Aorta (tissue), 5 donors: ENCODE results near the gene NIPSNAP3A. TPM values are rescaled to one million over a fixed set of nuclear protein-coding genes. Genes with fewer than 3 reads are reported as not detected.

ENCODE experiments used
- ATAC-seq: fragments of 200-7000 bp; cut with Tn5 transposase; one replicate; pipeline ENCODE4 v1.9.1; 2022; ENCODE audit warnings: moderate library complexity; ENCODE audit not compliant: low FRiP score
- DNase-seq, 2 donors: peaks; one replicate each; pipeline ENCODE4 v3.0.0-alpha.2; 2020
- H3K27ac ChIP-seq, 2 donors: one replicate each; pipeline ENCODE4 v1.5.1; 2013; ENCODE audit warnings: low read length in 2 of 2, mild to moderate bottlenecking in 2 of 2, moderate library complexity in 2 of 2, control low read depth in 1 of 2, inconsistent platforms in 1 of 2, low read depth in 1 of 2
- H3K27me3 ChIP-seq, 2 donors: one replicate each; pipeline ENCODE4 v1.6.1; 2013; ENCODE audit warnings: control low read depth in 1 of 2, low read length in 1 of 2, mild to moderate bottlenecking in 1 of 2, moderate library complexity in 1 of 2; ENCODE audit not compliant: insufficient read depth in 2 of 2, control insufficient read depth in 1 of 2
- H3K36me3 ChIP-seq, 2 donors: one replicate each; pipeline ENCODE4 v1.6.1; 2013; ENCODE audit warnings: control low read depth in 1 of 2, low read length in 1 of 2, mild to moderate bottlenecking in 1 of 2; ENCODE audit not compliant: insufficient read depth in 2 of 2, control insufficient read depth in 1 of 2
- H3K4me1 ChIP-seq, 2 donors: one replicate each; pipeline ENCODE4 v1.6.1; 2013; ENCODE audit warnings: low read length in 2 of 2, control low read depth in 1 of 2, mild to moderate bottlenecking in 1 of 2, moderate library complexity in 1 of 2; ENCODE audit not compliant: insufficient read depth in 2 of 2, control insufficient read depth in 1 of 2
- H3K4me3 ChIP-seq, 2 donors: one replicate each; pipeline ENCODE4 v1.5.1; 2013; ENCODE audit warnings: low read length in 2 of 2, control low read depth in 1 of 2, mild to moderate bottlenecking in 1 of 2
- H3K9me3 ChIP-seq: one replicate; pipeline ENCODE4 v1.6.1; 2013; ENCODE audit warnings: mild to moderate bottlenecking, low read length; ENCODE audit not compliant: control insufficient read depth
- WGBS, 2 donors: extraction: QIAGEN DNeasy Blood & Tissue Kit; methylation state at CpG; one replicate each; pipeline ENCODE4 v1.1.7; 2013; 5-methylcytosine and 5-hydroxymethylcytosine counted together
- intact Hi-C, 2 donors: fragments of 100-400 bp; cut with DNase I; formaldehyde crosslinking; loops; one replicate each; pipeline versions ENCODE4 v1.14.2 to v1.15.0; 2022
- polyA plus RNA-seq, 2 donors: library from polyadenylated mRNA; stranded (reverse); fragments of 200-250 nt; gene quantifications; one replicate each; pipeline ENCODE4 v1.2.3, GENCODE V29; 2013
- total RNA-seq, 2 donors: library from RNA; stranded (reverse); fragmentation: NEBNext Ultra II Directional; extraction: Animal tissue kit (Norgen Biotek cat#: 25700); gene quantifications; one replicate each; pipeline ENCODE4 v1.2.1, GENCODE V29; 2021
- donor health status: healthy with polysubstance abuse.
- donor health status: Bipolar disorder and iron deficiency.
- donor health status: DM: no; HTN: no; CAD: no.
- donor health status: DM: no; HTN: no; CAD: no.
- donor health status: DM: yes; HTN: yes; CAD: no.

NIPSNAP3A gene
- total and polyA plus RNA-seq, 4 donors, result 24.2 to 34.8 (median 30.2) TPM

DNA sequence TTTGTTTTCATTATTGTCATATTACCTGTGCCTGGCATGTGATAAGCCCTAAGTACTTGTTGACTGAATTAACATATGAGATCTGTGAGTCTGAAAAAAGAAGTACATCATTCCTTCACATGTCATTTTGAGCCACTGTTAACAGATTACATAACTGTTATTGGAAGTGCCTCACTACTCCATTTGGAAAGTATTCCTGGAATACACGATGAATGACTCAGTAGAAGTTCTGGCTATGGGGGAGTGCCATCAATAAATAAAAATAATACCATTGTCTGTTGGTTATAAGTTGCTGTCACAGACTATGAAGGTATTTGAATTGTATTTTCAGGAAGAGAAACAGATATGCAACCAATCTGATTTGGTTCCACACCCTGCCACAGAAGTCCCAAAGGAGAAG is 29.3 kb downstream of the NIPSNAP3A start:
- WGBS, 2 donors, result 9 to 14% methylated on average over 1 of the region's 1 CpG
- ATAC-seq (peak; percentile 64), DNase-seq (no peak)
- intact Hi-C loops, result loop anchor here in 1 of 2 donors (10.0 kb wide), 1 partner anchor 148 kb away; the partner anchor contains the start of gene ABCA1
- Histone ChIP-seq H3K27ac (no peak overlapping the region), H3K4me1 (peaks cover 0 to 6% of the 10 kb centered on the region in 2 donors), H3K9me3 (no peaks in the 10 kb centered on the region), H3K4me3 (no peak overlapping the region), H3K36me3 (peaks cover 0 to 7% of the 10 kb centered on the region in 2 donors), H3K27me3 (no peaks in the 10 kb centered on the region)

DNA sequence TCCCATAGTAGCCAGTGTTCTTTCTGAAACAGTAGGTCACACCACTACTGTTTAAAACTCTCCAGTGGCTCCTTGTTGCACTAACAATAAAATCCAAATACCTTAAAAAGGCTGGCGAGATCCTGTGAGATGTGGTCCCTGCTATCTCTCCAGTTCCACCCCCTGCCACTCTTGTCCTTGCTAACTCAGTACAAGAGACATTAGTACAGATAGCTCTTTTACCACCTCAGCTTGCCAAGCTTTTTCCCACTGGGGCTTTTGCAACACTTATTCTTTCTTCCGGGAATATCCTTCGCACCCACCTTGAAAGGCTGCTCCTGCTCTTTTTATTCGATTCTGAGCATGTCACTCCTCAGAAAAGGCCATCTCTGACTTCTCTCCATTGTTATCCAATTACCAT is 31.3 kb downstream of the NIPSNAP3A start:
- peaks cover 5 to 10% of the 10 kb centered on the region in 2 donors for H3K36me3 ChIP-seq
- peaks cover 0 to 6% of the 10 kb centered on the region in 2 donors for H3K4me1 ChIP-seq
- H3K27me3 ChIP-seq, result no peaks in the 10 kb centered on the region
- 91 to 93% methylated on average over 4 of the region's 4 CpGs for WGBS, 2 donors
- H3K27ac ChIP-seq, result no peak overlapping the region
- no peaks in the 10 kb centered on the region for H3K9me3 ChIP-seq
- H3K4me3 ChIP-seq, result no peak overlapping the region
- intact Hi-C loops, result loop anchor here in 1 of 2 donors (10.0 kb wide), 1 partner anchor 146 kb away; the partner anchor contains the start of gene ABCA1
- DNase-seq (no peak), ATAC-seq (no peak)

DNA sequence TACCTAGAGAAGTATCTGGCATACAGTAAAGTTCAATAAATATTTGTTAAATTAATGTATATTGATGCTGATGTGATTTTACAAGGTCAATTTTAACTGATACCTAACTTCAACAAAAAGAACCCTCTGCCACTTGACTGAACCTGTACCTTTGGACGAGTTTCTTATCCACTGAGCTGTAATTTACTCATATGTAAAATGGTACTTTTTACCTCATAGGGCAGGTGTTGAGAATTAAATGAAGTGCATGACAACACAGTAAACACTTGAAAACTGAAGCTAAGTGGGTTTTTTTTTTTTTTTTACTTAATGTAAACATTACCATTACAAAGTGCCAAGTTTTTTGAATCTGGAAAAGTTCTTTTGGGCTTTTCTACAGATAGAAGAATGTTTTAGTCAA is 31.9 kb downstream of the NIPSNAP3A start:
- Histone ChIP-seq H3K4me1 (peaks cover 0 to 6% of the 10 kb centered on the region in 2 donors), H3K4me3 (no peak overlapping the region), H3K27me3 (no peaks in the 10 kb centered on the region), H3K9me3 (no peaks in the 10 kb centered on the region), H3K27ac (no peak overlapping the region), H3K36me3 (peaks cover 6 to 10% of the 10 kb centered on the region in 2 donors)
- WGBS, 2 donors, result 87 to 94% methylated on average over 1 of the region's 1 CpG
- ATAC-seq, result no peak
- no peak for DNase-seq
- intact Hi-C loops, result loop anchor here in 1 of 2 donors (10.0 kb wide), 1 partner anchor 145 kb away; the partner anchor contains the start of gene ABCA1

- ATAC-seq, result no peak
Observed at GRCh38 chr9:104779946-104780535, 32.6 kb downstream of the NIPSNAP3A start.

DNA sequence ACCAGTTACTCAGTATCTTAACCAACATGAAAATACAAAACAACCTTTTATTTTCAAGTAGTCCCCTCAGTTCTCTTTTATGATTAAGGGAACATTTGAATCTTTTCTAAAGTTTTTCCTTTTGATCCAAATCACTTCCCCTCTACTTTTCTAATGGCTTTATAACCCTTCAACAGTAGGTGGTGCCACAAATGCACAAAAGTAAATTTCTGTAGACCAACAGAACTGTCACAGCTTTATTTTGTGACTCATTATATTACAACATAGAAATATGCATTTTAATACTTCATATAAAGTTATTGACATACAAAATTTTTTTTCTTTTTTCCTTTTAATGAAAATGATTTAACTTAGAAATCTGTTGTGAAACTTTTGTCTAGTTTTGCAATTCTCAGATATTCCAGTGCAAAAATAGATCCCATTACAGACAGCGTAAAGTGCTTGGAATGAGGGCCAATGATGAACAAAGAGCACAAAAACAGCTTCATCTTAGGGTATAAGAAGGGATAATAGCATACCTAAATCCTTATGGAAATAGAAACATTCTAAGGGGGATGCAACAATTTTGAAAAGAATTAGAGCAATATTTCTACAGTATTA is 33.4 kb downstream of the NIPSNAP3A start:
- Histone ChIP-seq H3K36me3 (peaks cover 6 to 11% of the 10 kb centered on the region in 2 donors), H3K27me3 (no peaks in the 10 kb centered on the region), H3K4me3 (no peak overlapping the region), H3K4me1 (peaks cover 0 to 6% of the 10 kb centered on the region in 2 donors), H3K9me3 (no peaks in the 10 kb centered on the region), H3K27ac (no peak overlapping the region)
- DNase-seq (no peak), ATAC-seq (no peak)
- WGBS, 2 donors, result 90 to 100% methylated on average over 1 of the region's 1 CpG
- intact Hi-C loops, result loop anchor here (10.0 kb wide), 2 partner anchors 374 to 634 kb away; no protein-coding TSS in a partner anchor

More at GRCh38 chr9:104779946-104780535, 32.6 kb downstream of the NIPSNAP3A start:
- H3K4me1 ChIP-seq, result peaks cover 0 to 6% of the 10 kb centered on the region in 2 donors
- H3K9me3 ChIP-seq, result no peaks in the 10 kb centered on the region
- H3K27me3 ChIP-seq, result no peaks in the 10 kb centered on the region
- intact Hi-C loops, result loop anchor here (10.0 kb wide), 3 partner anchors 145 to 635 kb away; partner anchors contain the start of gene ABCA1 (in 1 of the 2)
- peaks cover 6 to 11% of the 10 kb centered on the region in 2 donors for H3K36me3 ChIP-seq
- H3K27ac ChIP-seq, result no peak overlapping the region
- H3K4me3 ChIP-seq, result no peak overlapping the region
- no peak for DNase-seq
- 89% methylated on average over 9 of the region's 9 CpGs for WGBS, 2 donors

DNA sequence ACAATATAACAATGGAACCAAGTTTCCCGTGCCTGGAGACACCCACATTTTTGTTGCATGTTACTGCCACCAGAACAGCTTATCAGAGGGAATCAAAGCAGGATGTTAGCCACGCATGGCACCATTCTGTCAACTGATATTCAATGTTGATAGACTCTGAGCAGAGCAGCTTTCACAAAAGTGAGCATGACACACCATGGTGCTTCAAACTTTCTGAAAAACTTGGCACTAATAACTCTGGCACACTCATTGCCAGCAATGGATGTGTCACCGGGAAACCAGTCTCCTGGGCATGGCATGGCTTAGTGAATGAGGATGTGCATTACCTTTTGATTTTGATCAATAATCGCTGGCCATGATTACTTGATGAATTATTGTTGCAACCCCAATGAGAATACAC is 36.1 kb downstream of the NIPSNAP3A start:
- no peaks in the 10 kb centered on the region for H3K4me1 ChIP-seq
- peaks cover 9 to 14% of the 10 kb centered on the region in 2 donors for H3K36me3 ChIP-seq
- no peak for ATAC-seq
- no peaks in the 10 kb centered on the region for H3K27me3 ChIP-seq
- 85% methylated on average over 4 of the region's 4 CpGs for WGBS, 2 donors
- DNase-seq, result no peak
- no peaks in the 10 kb centered on the region for H3K9me3 ChIP-seq
- intact Hi-C loops, result loop anchor here (10.0 kb wide), 2 partner anchors 371 to 631 kb away; no protein-coding TSS in a partner anchor
- no peak overlapping the region for H3K4me3 ChIP-seq
- H3K27ac ChIP-seq, result no peak overlapping the region

DNA sequence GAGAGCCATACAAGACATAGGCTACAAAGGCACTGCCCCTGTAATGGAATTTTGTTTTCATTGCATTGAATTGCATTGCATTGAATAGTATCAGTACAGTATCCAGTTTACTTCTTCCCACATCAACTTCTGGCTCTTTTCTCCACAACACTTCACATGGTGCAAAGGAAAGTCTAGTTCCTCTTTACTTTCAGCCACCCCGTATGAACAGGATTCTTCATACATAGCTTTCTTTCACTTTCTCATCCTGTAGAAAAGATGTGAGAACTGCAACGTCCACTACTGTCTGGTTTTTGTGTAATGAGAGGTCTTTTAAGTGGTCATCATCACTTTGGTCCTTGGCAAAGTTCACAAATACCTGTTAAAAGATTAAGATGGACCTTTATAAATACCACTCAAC is 36.6 kb downstream of the NIPSNAP3A start:
- no peak overlapping the region for H3K4me3 ChIP-seq
- no peaks in the 10 kb centered on the region for H3K27me3 ChIP-seq
- no peaks in the 10 kb centered on the region for H3K9me3 ChIP-seq
- no peaks in the 10 kb centered on the region for H3K4me1 ChIP-seq
- peaks cover 9 to 14% of the 10 kb centered on the region in 2 donors for H3K36me3 ChIP-seq
- no peak overlapping the region for H3K27ac ChIP-seq
- intact Hi-C loops, result loop anchor here (10.0 kb wide), 2 partner anchors 371 to 631 kb away; no protein-coding TSS in a partner anchor
- WGBS, 2 donors, result 78 to 80% methylated on average over 2 of the region's 2 CpGs
- no peak for DNase-seq
- no peak for ATAC-seq

DNA sequence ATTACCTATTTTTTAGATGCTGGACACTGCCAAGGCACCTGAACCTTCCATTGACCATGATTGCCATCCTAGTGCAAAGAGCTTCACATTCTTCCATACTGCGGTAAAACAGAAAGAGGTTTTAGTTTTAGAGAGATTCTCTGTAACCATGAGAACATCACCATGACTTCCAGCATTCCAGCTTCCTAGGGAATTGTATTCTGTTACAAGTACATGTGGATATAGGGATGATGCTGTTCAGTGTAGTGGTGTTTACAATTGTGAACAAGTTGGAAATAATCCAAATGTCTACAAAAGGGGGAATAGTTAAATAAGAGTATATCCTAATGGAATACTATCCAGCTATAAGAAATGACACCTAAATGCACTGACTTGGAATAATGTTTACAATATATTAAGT is 38.8 kb downstream of the NIPSNAP3A start:
- no peak for DNase-seq
- Histone ChIP-seq H3K27ac (no peak overlapping the region), H3K36me3 (peaks cover 9 to 14% of the 10 kb centered on the region in 2 donors), H3K9me3 (no peaks in the 10 kb centered on the region), H3K4me1 (no peaks in the 10 kb centered on the region), H3K27me3 (no peaks in the 10 kb centered on the region), H3K4me3 (no peak overlapping the region)
- intact Hi-C loops, result loop anchor here (10.0 kb wide), 2 partner anchors 369 to 629 kb away; no protein-coding TSS in a partner anchor
- WGBS, 2 donors, result 97 to 99% methylated on average over 1 of the region's 1 CpG
- ATAC-seq, result no peak
